ENCODE data around the gene F5. TPM values are rescaled to one million over a fixed set of nuclear protein-coding genes. Genes with fewer than 3 reads are reported as not detected.

Gene F5
- total RNA-seq, 1 donor from 2014 or later: 1.6 TPM

DNA sequence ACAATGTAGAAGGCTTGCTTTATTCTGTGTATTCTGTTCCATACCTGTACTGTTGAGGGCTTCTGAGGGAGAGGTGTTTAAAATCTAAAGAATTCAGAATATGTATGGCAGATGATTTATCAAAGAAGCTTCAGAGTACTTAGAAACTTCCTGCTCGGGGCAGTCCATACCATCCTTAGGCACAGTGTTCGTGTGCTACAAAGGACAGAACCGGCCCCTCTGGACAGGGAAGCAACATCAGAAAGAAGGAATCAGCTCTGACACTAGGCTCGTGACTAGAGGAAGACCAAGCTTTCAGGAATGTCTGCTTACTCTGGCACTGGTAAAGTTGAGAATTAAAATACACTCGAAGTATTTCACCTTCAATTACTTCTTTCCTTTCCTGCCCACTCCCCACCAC is 29.5 kb upstream of the F5 start:
- TF ChIP-seq, protein P1, sequence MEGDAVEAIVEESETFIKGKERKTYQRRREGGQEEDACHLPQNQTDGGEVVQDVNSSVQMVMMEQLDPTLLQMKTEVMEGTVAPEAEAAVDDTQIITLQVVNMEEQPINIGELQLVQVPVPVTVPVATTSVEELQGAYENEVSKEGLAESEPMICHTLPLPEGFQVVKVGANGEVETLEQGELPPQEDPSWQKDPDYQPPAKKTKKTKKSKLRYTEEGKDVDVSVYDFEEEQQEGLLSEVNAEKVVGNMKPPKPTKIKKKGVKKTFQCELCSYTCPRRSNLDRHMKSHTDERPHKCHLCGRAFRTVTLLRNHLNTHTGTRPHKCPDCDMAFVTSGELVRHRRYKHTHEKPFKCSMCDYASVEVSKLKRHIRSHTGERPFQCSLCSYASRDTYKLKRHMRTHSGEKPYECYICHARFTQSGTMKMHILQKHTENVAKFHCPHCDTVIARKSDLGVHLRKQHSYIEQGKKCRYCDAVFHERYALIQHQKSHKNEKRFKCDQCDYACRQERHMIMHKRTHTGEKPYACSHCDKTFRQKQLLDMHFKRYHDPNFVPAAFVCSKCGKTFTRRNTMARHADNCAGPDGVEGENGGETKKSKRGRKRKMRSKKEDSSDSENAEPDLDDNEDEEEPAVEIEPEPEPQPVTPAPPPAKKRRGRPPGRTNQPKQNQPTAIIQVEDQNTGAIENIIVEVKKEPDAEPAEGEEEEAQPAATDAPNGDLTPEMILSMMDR (IDR thresholded peaks at IDR 0.05): no peak
- DNase-seq (no peak), ATAC-seq (no peak)
- H3K9me3 ChIP-seq: no peaks in the 10 kb centered on the region
- no peaks in the 10 kb centered on the region for H3K27me3 ChIP-seq
- intact Hi-C loops (cut with DNase I): no loop called here
- H3K27ac ChIP-seq: no peak overlapping the region
- H3K4me1 ChIP-seq: no peaks in the 10 kb centered on the region
- H3K4me3 ChIP-seq: no peak overlapping the region
- no peaks in the 10 kb centered on the region for H3K36me3 ChIP-seq

GRCh38 chr1:169610858-169611257 is 24.6 kb upstream of the F5 start:
- intact Hi-C loops (cut with DNase I): no loop called here
- Histone ChIP-seq H3K27me3 (peaks cover 3% of the 10 kb centered on the region), H3K9me3 (no peaks in the 10 kb centered on the region), H3K36me3 (no peaks in the 10 kb centered on the region), H3K4me3 (no peak overlapping the region), H3K27ac (no peak overlapping the region), H3K4me1 (no peaks in the 10 kb centered on the region)
- TF ChIP-seq, protein P1 (IDR thresholded peaks at IDR 0.05): no peak
- ATAC-seq: no peak
- DNase-seq: no peak

- H3K27me3 ChIP-seq: peaks cover 3% of the 10 kb centered on the region
- DNase-seq: no peak
- no peak overlapping the region for H3K4me3 ChIP-seq
- no peak overlapping the region for H3K27ac ChIP-seq
- no peaks in the 10 kb centered on the region for H3K4me1 ChIP-seq
- TF ChIP-seq, protein P1 (IDR thresholded peaks at IDR 0.05): no peak
- intact Hi-C loops (cut with DNase I): no loop called here
- no peak for ATAC-seq
- H3K9me3 ChIP-seq: no peaks in the 10 kb centered on the region
- no peaks in the 10 kb centered on the region for H3K36me3 ChIP-seq
Observed at GRCh38 chr1:169610108-169610507, 23.8 kb upstream of the F5 start.

GRCh38 chr1:169608226-169608625 is 21.9 kb upstream of the F5 start:
- Histone ChIP-seq H3K9me3 (no peaks in the 10 kb centered on the region), H3K36me3 (no peaks in the 10 kb centered on the region), H3K4me1 (no peaks in the 10 kb centered on the region), H3K4me3 (no peak overlapping the region), H3K27ac (no peak overlapping the region), H3K27me3 (peaks cover 3% of the 10 kb centered on the region)
- DNase-seq: no peak
- ATAC-seq: peak; percentile 15
- intact Hi-C loops (cut with DNase I): no loop called here
- TF ChIP-seq, protein P1 (IDR thresholded peaks at IDR 0.05): no peak

GRCh38 chr1:169604781-169605560 is 18.7 kb upstream of the F5 start:
- H3K9me3 ChIP-seq: no peaks in the 10 kb centered on the region
- H3K36me3 ChIP-seq: no peaks in the 10 kb centered on the region
- DNase-seq (peak; percentile 66), ATAC-seq (peak; percentile 91)
- H3K27me3 ChIP-seq: peaks cover 3% of the 10 kb centered on the region
- TF ChIP-seq, protein P1 (IDR thresholded peaks at IDR 0.05): no peak
- intact Hi-C loops (cut with DNase I): no loop called here
- peaks cover 4% of the 10 kb centered on the region for H3K4me1 ChIP-seq
- no peak overlapping the region for H3K4me3 ChIP-seq
- H3K27ac ChIP-seq: no peak overlapping the region

All from upper lobe of right lung (tissue), 1 donor.